ENCODE data around the gene PSTPIP1.
A peak's percentile ranks its signal among the peaks of the same experiment; 100 is the strongest.

PSTPIP1 gene

DNA sequence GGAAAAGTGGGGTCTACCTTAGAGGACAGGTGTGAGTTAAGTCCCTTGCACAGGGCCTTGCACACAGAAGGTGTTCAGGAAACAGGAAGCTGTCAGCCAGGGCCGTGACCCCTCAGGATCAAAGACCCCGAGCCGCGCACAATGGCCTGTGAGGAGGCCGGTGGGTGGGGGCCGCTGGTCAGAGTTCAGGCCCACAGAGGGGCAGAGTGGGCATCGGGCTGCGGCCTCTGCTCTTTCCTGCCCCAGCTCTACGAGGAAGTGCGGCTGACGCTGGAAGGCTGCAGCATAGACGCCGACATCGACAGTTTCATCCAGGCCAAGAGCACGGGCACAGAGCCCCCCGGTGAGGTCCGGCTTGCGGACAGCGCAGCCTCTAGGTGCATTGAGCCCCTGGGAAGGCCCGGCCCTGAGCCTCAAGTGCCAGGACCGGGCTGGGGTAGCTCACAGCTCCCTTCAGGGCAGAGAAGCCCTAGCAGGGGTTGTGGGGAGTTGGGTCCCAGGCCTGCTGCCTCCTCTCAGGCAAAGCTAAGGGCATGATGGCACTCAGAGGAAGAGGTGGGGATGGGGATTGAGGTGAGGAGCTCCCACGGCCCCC is 37.2 kb downstream of the PSTPIP1 start:
- Histone ChIP-seq H3K36me3 (ENCODE audit: control insufficient read depth, insufficient read depth, low read length) (peaks cover 13% of the 10 kb centered on the region), H3K9me3 (ENCODE audit: control insufficient read depth, low read length) (no peaks in the 10 kb centered on the region), H3K27me3 (ENCODE audit: control insufficient read depth, insufficient read depth, low read length) (peaks cover 29% of the 10 kb centered on the region), H3K4me3 (ENCODE audit: low read length) (no peak overlapping the region), H3K4me1 (ENCODE audit: control insufficient read depth, insufficient read depth, low read length) (peaks cover 54% of the 10 kb centered on the region), H3K9ac (ENCODE audit: low read length) (no peak overlapping the region)

DNA sequence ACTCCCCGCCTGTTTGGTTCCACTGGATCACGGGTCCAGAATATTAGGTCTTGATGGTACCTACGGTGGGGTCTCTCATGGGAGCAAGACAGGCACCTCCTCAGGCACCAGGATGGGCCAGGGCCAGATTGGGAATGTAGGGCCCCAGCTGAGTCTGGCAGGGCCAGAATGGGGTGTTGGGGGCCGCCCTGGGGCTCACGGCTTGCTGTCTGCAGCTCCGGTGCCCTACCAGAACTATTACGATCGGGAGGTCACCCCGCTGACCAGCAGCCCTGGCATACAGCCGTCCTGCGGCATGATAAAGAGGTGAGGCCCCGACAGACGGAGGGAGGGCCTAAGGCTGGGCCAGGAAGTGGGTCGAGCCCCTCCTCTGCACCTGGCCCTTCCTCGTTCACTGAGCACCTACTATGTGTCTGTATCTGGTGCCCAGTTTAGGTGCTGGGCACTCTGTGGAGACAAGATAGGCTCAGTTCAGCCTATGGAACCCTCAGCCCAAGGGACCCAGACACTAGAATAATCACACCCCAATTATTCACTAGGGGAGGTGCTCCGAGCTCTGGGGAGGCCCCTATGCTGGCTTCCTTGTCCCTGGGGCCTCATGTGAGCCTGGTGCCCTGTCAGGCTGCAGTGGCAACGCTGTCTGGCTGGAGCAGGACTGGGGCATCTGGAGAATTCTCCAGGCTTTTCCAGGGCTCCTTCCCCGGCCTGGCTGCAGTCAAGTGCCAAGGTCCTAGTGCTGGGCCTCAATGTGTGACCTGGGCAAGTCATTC is 37.9 kb downstream of the PSTPIP1 start:
- Histone ChIP-seq H3K4me3 (ENCODE audit: low read length) (no peak overlapping the region), H3K9me3 (ENCODE audit: control insufficient read depth, low read length) (no peaks in the 10 kb centered on the region), H3K4me1 (ENCODE audit: control insufficient read depth, insufficient read depth, low read length) (peaks cover 58% of the 10 kb centered on the region), H3K27me3 (ENCODE audit: control insufficient read depth, insufficient read depth, low read length) (peaks cover 29% of the 10 kb centered on the region), H3K36me3 (ENCODE audit: control insufficient read depth, insufficient read depth, low read length) (peaks cover 18% of the 10 kb centered on the region), H3K9ac (ENCODE audit: low read length) (no peak overlapping the region)

DNA sequence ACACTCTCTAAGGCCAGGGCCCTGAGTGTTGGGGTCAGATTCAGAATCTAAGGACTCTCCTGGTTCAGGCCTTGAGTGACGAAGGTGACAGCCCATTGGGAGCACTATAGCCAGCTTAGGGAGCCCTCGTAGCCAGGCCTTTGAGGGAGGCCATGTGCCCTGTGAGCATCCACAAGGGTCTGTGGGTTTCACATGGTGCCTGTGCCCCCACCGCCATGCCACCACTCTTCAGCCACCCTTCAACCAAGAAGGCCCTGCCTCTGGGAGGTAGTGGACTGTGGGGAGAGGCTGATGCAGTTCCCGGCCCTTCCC is 38.4 kb downstream of the PSTPIP1 start:
- H3K36me3 ChIP-seq (ENCODE audit: control insufficient read depth, insufficient read depth, low read length), result peaks cover 18% of the 10 kb centered on the region
- no peak overlapping the region for H3K9ac ChIP-seq (ENCODE audit: low read length)
- H3K9me3 ChIP-seq (ENCODE audit: control insufficient read depth, low read length), result no peaks in the 10 kb centered on the region
- peaks cover 25% of the 10 kb centered on the region for H3K27me3 ChIP-seq (ENCODE audit: control insufficient read depth, insufficient read depth, low read length)
- H3K4me3 ChIP-seq (ENCODE audit: low read length), result no peak overlapping the region
- peaks cover 55% of the 10 kb centered on the region for H3K4me1 ChIP-seq (ENCODE audit: control insufficient read depth, insufficient read depth, low read length)

DNA sequence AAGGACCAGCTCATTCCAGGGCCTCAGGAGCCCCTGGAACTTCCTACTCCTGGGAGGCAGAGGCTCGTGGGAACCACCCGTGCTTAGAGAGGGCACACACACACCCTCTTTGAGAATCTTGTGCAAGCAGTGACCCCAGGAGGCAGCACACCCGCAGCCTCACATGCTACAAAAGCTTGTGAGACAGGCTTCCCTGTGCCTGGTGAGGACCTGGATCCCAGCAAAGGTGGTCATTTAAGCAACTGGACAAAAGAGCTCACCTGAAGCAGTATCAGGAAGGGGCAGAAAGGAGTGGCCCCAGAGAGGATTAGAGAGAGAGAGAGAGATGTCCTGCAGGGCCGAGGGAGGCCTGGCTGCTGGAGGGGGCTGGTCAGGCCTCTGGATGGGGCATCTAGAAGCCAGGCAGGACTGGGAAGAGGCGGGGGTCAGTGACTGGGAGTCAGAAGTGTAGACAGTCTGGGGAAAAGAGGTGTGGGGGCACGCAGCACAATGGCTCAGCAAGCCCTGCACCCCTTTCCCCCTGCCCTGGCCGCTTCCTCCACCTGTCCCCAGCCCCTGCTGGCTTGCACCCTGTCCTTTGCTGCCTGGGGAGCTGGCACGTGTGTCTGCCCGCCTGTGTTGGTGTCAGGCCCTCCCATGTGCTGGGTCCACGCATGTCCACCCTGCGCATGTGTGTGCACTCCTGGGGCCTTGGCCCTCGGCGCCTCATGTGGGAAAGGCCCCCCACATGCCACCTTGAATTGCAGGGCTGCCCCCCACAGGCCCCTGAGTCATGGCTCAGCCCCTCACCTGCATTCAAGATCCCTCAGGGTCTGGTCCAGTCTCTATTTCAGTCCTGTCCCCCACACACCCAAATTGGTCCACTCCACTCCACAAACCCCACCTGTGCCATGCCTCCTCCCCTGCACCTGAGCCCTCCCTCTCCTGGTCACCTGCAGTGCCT is 39.1 kb downstream of the PSTPIP1 start:
- no peaks in the 10 kb centered on the region for H3K9me3 ChIP-seq (ENCODE audit: control insufficient read depth, low read length)
- H3K4me3 ChIP-seq (ENCODE audit: low read length), result no peak overlapping the region
- H3K9ac ChIP-seq (ENCODE audit: low read length), result peak overlapping the region; percentile 7
- H3K4me1 ChIP-seq (ENCODE audit: control insufficient read depth, insufficient read depth, low read length), result peaks cover 49% of the 10 kb centered on the region
- H3K27me3 ChIP-seq (ENCODE audit: control insufficient read depth, insufficient read depth, low read length), result peaks cover 19% of the 10 kb centered on the region
- H3K36me3 ChIP-seq (ENCODE audit: control insufficient read depth, insufficient read depth, low read length), result peaks cover 18% of the 10 kb centered on the region

DNA sequence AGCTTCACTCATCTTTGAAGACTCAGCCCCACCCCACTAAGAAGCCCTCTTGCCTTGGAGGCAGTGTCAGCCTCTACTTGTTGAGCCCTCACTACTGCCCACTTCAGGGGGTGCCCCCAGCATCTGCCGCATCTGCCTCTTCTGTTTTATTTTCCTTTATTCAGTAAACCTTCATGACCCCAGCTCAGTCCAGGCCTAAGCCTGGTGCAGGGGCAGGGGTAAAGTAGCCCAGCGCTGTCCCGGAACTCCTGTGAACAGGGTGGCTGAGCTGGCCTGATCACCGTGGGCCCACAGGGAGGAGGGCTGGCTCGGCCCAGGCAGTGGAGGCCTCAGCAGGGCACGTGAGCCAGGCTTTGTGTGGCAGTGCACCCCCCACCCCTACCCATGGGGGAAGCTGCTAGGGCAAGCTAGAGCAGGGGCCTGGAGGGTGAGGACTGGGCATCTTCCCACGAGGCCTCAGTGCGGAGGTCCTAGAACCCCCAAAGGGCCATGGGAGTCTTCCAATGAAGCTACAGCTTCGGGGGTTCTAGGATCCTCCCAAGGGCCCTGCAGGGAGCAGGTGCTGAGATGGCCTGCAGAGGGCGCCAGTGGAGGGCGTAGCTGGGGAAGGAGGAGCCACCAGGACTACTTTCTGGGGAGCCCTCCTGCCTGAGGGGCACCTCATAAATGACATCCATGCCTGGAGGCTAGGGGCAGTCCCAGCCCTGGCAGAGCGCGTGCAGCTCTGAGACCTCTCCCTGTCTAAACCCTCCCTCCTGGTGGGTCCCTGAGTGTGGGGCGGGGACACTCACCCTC is 40.0 kb downstream of the PSTPIP1 start:
- Histone ChIP-seq H3K4me3 (ENCODE audit: low read length) (no peak overlapping the region), H3K4me1 (ENCODE audit: control insufficient read depth, insufficient read depth, low read length) (peaks cover 42% of the 10 kb centered on the region), H3K36me3 (ENCODE audit: control insufficient read depth, insufficient read depth, low read length) (peaks cover 18% of the 10 kb centered on the region), H3K9ac (ENCODE audit: low read length) (peak overlapping the region; percentile 7), H3K9me3 (ENCODE audit: control insufficient read depth, low read length) (no peaks in the 10 kb centered on the region), H3K27me3 (ENCODE audit: control insufficient read depth, insufficient read depth, low read length) (peaks cover 17% of the 10 kb centered on the region)

DNA sequence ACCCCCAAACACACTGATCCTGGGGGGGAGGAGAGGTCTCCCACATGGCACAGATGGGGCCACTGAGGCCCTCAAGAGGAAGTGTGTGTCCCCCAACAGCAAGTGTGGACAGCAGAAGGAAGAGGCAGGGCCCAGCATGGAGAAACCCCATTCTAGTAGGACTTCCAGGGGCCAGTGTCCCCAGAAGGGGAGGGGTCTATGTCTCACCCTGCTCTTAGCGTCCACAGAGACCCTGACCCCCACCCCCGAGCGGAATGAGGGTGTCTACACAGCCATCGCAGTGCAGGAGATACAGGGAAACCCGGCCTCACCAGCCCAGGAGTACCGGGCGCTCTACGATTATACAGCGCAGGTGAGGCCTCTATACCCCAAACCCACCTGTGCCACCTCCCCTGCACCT is 40.7 kb downstream of the PSTPIP1 start:
- Histone ChIP-seq H3K36me3 (ENCODE audit: control insufficient read depth, insufficient read depth, low read length) (peaks cover 18% of the 10 kb centered on the region), H3K27me3 (ENCODE audit: control insufficient read depth, insufficient read depth, low read length) (peaks cover 14% of the 10 kb centered on the region), H3K9ac (ENCODE audit: low read length) (no peak overlapping the region), H3K4me1 (ENCODE audit: control insufficient read depth, insufficient read depth, low read length) (peaks cover 37% of the 10 kb centered on the region), H3K4me3 (ENCODE audit: low read length) (no peak overlapping the region), H3K9me3 (ENCODE audit: control insufficient read depth, low read length) (no peaks in the 10 kb centered on the region)

DNA sequence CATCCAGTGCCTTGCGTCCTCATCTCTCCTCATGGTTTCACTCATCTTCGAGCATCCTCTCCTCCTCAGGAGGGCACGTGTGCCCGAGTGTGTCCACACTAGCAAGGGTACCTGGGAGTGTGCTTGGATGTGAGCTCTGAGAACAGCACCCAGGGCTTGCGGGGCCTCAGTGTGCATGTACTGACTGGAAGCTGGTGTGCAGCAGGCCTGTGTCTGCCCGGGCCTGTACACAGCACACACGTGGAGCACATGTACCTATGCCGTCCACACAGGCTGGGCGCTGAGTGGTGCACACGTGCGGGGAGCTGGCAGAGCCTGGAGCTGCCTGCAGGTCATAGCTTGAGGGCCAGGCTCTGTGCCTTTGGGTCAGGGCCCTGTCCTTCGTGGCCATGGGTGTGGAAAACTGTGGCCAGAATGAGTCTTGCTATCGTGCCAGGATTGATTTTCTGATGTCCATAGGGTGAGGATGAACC is 41.1 kb downstream of the PSTPIP1 start:
- Histone ChIP-seq H3K9ac (ENCODE audit: low read length) (no peak overlapping the region), H3K9me3 (ENCODE audit: control insufficient read depth, low read length) (no peaks in the 10 kb centered on the region), H3K4me3 (ENCODE audit: low read length) (no peak overlapping the region), H3K36me3 (ENCODE audit: control insufficient read depth, insufficient read depth, low read length) (peaks cover 18% of the 10 kb centered on the region), H3K4me1 (ENCODE audit: control insufficient read depth, insufficient read depth, low read length) (peaks cover 33% of the 10 kb centered on the region), H3K27me3 (ENCODE audit: control insufficient read depth, insufficient read depth, low read length) (peaks cover 9% of the 10 kb centered on the region)

DNA sequence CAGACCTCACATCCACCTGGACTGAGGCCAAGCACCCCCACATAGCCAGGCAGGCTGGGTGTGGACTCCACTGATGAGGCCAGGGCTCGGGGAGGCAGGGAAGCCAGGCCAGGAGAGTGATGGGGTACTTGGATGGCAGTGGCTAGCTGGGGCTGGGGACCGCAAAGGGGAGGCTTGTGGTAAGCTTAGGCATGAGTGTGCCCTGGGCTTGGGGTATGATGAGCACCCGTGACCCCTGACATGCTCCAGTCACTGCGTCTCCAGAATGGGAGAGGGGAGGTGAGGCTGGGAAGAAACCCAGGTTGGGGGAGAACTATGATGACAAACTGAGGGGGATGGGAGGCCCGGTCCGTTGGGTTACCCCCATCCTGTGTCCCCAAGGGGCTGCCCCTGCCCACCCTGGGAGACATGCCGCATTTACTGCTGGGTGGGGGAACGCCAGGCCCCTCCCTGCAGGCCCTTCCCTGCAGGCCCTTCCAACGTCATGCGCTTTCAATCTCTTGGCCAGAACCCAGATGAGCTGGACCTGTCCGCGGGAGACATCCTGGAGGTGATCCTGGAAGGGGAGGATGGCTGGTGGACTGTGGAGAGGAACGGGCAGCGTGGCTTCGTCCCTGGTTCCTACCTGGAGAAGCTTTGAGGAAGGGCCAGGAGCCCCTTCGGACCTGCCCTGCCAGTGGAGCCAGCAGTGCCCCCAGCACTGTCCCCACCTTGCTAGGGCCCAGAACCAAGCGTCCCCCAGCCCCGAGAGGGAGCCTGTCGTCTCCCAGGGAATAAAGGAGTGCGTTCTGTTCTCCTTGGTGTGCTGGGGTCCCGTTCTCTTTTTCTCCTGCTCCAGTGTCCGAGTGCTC is 41.8 kb downstream of the PSTPIP1 start:
- Histone ChIP-seq H3K4me1 (ENCODE audit: control insufficient read depth, insufficient read depth, low read length) (peaks cover 32% of the 10 kb centered on the region), H3K9ac (ENCODE audit: low read length) (no peak overlapping the region), H3K36me3 (ENCODE audit: control insufficient read depth, insufficient read depth, low read length) (peaks cover 20% of the 10 kb centered on the region), H3K27me3 (ENCODE audit: control insufficient read depth, insufficient read depth, low read length) (peaks cover 4% of the 10 kb centered on the region), H3K4me3 (ENCODE audit: low read length) (no peak overlapping the region), H3K9me3 (ENCODE audit: control insufficient read depth, low read length) (no peaks in the 10 kb centered on the region)

DNA sequence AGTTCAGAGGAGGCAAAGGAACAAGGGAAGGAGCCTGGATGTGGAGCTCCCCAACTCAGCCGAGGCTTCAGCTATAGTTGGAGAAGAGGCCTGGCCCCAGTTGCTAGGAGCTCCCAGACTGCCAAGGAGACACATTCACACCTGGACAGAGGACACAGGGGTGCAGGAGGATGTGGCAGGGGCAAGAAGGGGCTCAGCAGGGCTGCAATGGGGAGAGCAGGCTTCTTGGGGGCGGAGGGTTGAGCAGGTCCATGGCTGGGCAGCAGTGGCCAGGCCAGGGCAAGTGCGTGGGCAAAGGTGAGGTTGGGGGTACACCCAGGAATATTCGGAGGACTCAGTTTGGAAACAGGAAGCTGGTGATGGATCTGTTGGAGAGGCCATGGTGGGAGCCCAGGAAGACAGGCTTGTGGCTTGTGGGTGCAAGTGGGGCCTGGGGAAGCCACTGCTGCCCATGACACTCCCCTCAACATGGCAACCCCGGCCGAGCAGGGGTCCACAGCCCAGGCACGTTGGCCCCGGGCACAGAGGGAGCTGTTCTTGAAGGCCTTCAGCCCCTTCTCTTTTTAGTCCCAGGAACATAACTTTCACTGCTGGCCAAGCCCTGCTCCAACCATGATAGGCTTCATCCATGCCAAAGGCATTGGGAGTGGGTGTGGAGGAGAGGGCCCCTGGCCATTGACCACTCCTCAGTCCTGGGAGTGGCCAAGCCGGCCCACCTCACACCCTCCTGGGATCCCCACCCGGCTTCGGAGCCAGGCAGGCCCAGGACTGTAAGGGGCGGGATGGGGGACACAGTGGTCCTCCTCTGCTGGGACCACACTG is 42.7 kb downstream of the PSTPIP1 start:
- peaks cover 22% of the 10 kb centered on the region for H3K36me3 ChIP-seq (ENCODE audit: control insufficient read depth, insufficient read depth, low read length)
- no peak overlapping the region for H3K9ac ChIP-seq (ENCODE audit: low read length)
- H3K4me3 ChIP-seq (ENCODE audit: low read length), result no peak overlapping the region
- H3K4me1 ChIP-seq (ENCODE audit: control insufficient read depth, insufficient read depth, low read length), result peaks cover 32% of the 10 kb centered on the region
- no peaks in the 10 kb centered on the region for H3K9me3 ChIP-seq (ENCODE audit: control insufficient read depth, low read length)
- H3K27me3 ChIP-seq (ENCODE audit: control insufficient read depth, insufficient read depth, low read length), result no peaks in the 10 kb centered on the region

DNA sequence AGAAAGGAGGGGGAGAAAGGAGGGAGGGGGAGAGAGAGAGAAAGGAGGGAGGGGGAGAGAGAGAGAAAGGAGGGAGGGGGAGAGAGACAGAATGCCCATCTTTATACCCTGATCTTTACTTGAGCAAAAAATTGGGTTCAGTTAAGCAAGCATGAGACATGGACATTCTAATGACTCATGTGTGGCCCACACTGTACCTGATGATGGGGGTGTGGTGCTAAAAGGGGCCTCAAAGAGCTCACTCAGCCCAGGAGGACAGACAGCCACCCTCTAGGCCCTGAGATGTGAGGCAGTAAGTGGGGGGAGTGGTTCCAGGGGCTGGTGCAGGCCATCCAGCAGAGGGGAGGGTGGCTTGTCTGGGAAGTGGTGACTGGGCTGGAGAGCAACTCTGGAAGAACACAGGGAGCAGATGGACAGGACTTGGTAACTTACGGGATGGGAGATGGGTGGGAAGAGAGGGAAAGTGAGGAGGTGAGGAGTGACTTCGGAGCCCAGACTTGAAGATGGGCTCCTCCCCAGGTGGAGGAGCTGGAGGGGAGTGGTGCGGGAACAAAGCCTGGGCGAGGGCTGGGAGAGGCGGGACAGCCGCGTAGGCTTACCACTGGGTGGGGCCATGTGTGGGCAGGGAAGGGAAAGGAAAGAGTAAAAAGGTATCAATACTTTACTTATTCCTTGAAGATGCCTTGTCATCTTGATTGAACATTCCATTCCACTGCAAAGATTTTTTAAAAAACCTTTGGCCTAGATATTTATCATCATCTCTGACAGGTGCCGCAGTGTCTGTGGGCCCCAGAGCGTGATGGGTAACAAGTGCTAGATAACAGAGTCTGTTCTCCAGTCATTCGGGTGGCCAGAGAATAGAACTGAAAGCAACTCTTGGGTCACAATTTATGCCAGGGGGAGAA is 43.6 kb downstream of the PSTPIP1 start:
- peaks cover 22% of the 10 kb centered on the region for H3K36me3 ChIP-seq (ENCODE audit: control insufficient read depth, insufficient read depth, low read length)
- H3K9ac ChIP-seq (ENCODE audit: low read length), result no peak overlapping the region

More for the DNA sequence above, 43.6 kb downstream of the PSTPIP1 start:
- no peak overlapping the region for H3K4me3 ChIP-seq (ENCODE audit: low read length)
- H3K9me3 ChIP-seq (ENCODE audit: control insufficient read depth, low read length), result no peaks in the 10 kb centered on the region
- H3K27me3 ChIP-seq (ENCODE audit: control insufficient read depth, insufficient read depth, low read length), result no peaks in the 10 kb centered on the region
- peaks cover 28% of the 10 kb centered on the region for H3K4me1 ChIP-seq (ENCODE audit: control insufficient read depth, insufficient read depth, low read length)

Data from mucosa of stomach (tissue), 1 donor.